HuH-7 (cell line): ENCODE data around the gene MYOZ3.
A peak's percentile ranks its signal among the peaks of the same experiment; 100 is the strongest.

Experiments used
- DNase-seq: peaks from one replicate; pipeline ENCODE4 v3.0.0; 2011; ENCODE audit warnings: low spot score

The MYOZ3 gene

GRCh38 chr5:150661086-150661485, at the start of gene MYOZ3:
Gene MYOZ3, plus strand, starts transcription at chr5:150661251. Its CDS starts 1,691 bp downstream, at chr5:150662942.
- DNase-seq = no peak

- DNase-seq = no peak
These were observed 48.6 kb upstream of the MYOZ3 start for GRCh38 chr5:150612405-150612804.

GRCh38 chr5:150612905-150613670, 48.0 kb upstream of the MYOZ3 start:
- no peak for DNase-seq

- DNase-seq = no peak
These were observed 46.9 kb upstream of the MYOZ3 start for GRCh38 chr5:150613991-150614660.

- no peak for DNase-seq
These were observed 46.4 kb upstream of the MYOZ3 start for GRCh38 chr5:150614661-150615060.

GRCh38 chr5:150615141-150615699, 45.8 kb upstream of the MYOZ3 start:
- DNase-seq = no peak

GRCh38 chr5:150616024-150616470, 45.0 kb upstream of the MYOZ3 start:
- peak; percentile 59 for DNase-seq

GRCh38 chr5:150616506-150616905, 44.5 kb upstream of the MYOZ3 start:
- DNase-seq = no peak

GRCh38 chr5:150618163-150618562, 42.9 kb upstream of the MYOZ3 start:
- DNase-seq = no peak

- DNase-seq = no peak
These were observed 42.3 kb upstream of the MYOZ3 start for GRCh38 chr5:150618588-150619281.

GRCh38 chr5:150619359-150620230, 41.5 kb upstream of the MYOZ3 start:
- no peak for DNase-seq

GRCh38 chr5:150621301-150621700, 39.8 kb upstream of the MYOZ3 start:
- DNase-seq = no peak

- DNase-seq = no peak
These were observed 38.9 kb upstream of the MYOZ3 start for GRCh38 chr5:150622157-150622556.

GRCh38 chr5:150623152-150623877, 37.7 kb upstream of the MYOZ3 start:
- DNase-seq = no peak

GRCh38 chr5:150623878-150624216, 37.2 kb upstream of the MYOZ3 start:
- no peak for DNase-seq

- peak; percentile 70 for DNase-seq
These were observed 36.5 kb upstream of the MYOZ3 start for GRCh38 chr5:150624334-150625163.

- no peak for DNase-seq
These were observed 35.9 kb upstream of the MYOZ3 start for GRCh38 chr5:150625164-150625535.

- no peak for DNase-seq
These were observed 35.0 kb upstream of the MYOZ3 start for GRCh38 chr5:150625831-150626746.

GRCh38 chr5:150626853-150627276, 34.2 kb upstream of the MYOZ3 start:
- DNase-seq = no peak
